ENCODE data around the gene CNTNAP5. TPM values are rescaled to one million over a fixed set of nuclear protein-coding genes. Genes with fewer than 3 reads are reported as not detected.
"Not testable (repeated sequence)": the region's sequence is repeated elsewhere in the genome, so short reads cannot be mapped to it uniquely, and the experiment has no call there.

The CNTNAP5 gene
- total RNA-seq, 2 experiments from 2014 or later, result not detected

GRCh38 chr2:124361966-124362365 lies 336.9 kb downstream of the CNTNAP5 start:
- intact Hi-C loops (cut with micrococcal nuclease); H3K36me3 Mint-ChIP-seq (ENCODE audit: low read depth); H3K27me3 Mint-ChIP-seq (ENCODE audit: low read depth); H3K27ac Mint-ChIP-seq; CTCF ChIA-PET; H3K4me1 Mint-ChIP-seq (ENCODE audit: low read depth); H3K4me3 Mint-ChIP-seq; H3K9me3 Mint-ChIP-seq; DNase-seq: not testable (repeated sequence)

GRCh38 chr2:124369181-124369580 lies 344.1 kb downstream of the CNTNAP5 start:
- H3K4me1 Mint-ChIP-seq (ENCODE audit: low read depth), result no peaks in the 10 kb centered on the region
- H3K9me3 Mint-ChIP-seq, result no peaks in the 10 kb centered on the region
- CTCF ChIA-PET, result no interaction called here
- H3K27ac Mint-ChIP-seq, result no peak overlapping the region
- no peaks in the 10 kb centered on the region for H3K36me3 Mint-ChIP-seq (ENCODE audit: low read depth)
- no peak overlapping the region for H3K4me3 Mint-ChIP-seq
- no peak for DNase-seq
- no peaks in the 10 kb centered on the region for H3K27me3 Mint-ChIP-seq (ENCODE audit: low read depth)
- intact Hi-C loops (cut with micrococcal nuclease), result no loop called here

GRCh38 chr2:124380221-124380749 lies 355.2 kb downstream of the CNTNAP5 start:
- no peak overlapping the region for H3K4me3 Mint-ChIP-seq
- H3K27me3 Mint-ChIP-seq (ENCODE audit: low read depth), result no peaks in the 10 kb centered on the region
- intact Hi-C loops (cut with micrococcal nuclease), result no loop called here
- CTCF ChIA-PET, result no interaction called here
- DNase-seq, result no peak
- no peaks in the 10 kb centered on the region for H3K36me3 Mint-ChIP-seq (ENCODE audit: low read depth)
- H3K4me1 Mint-ChIP-seq (ENCODE audit: low read depth), result no peaks in the 10 kb centered on the region
- H3K9me3 Mint-ChIP-seq, result peaks cover 2% of the 10 kb centered on the region
- H3K27ac Mint-ChIP-seq, result no peak overlapping the region

GRCh38 chr2:124382067-124382618 lies 357.1 kb downstream of the CNTNAP5 start:
- no peaks in the 10 kb centered on the region for H3K27me3 Mint-ChIP-seq (ENCODE audit: low read depth)
- CTCF ChIA-PET, result no interaction called here
- intact Hi-C loops (cut with micrococcal nuclease), result no loop called here
- DNase-seq, result no peak
- H3K4me3 Mint-ChIP-seq, result no peak overlapping the region
- peaks cover 2% of the 10 kb centered on the region for H3K9me3 Mint-ChIP-seq
- no peak overlapping the region for H3K27ac Mint-ChIP-seq
- no peaks in the 10 kb centered on the region for H3K4me1 Mint-ChIP-seq (ENCODE audit: low read depth)
- H3K36me3 Mint-ChIP-seq (ENCODE audit: low read depth), result no peaks in the 10 kb centered on the region

- DNase-seq, result no peak
- Mint-ChIP-seq H3K36me3 (ENCODE audit: low read depth) (no peaks in the 10 kb centered on the region), H3K4me1 (ENCODE audit: low read depth) (no peaks in the 10 kb centered on the region), H3K4me3 (no peak overlapping the region), H3K27ac (no peak overlapping the region), H3K9me3 (no peaks in the 10 kb centered on the region), H3K27me3 (ENCODE audit: low read depth) (no peaks in the 10 kb centered on the region)
- CTCF ChIA-PET, result no interaction called here
- intact Hi-C loops (cut with micrococcal nuclease), result no loop called here
These were observed 370.9 kb downstream of the CNTNAP5 start for GRCh38 chr2:124395961-124396360.

GRCh38 chr2:124402274-124402673 lies 377.2 kb downstream of the CNTNAP5 start:
- Mint-ChIP-seq H3K36me3 (ENCODE audit: low read depth) (no peaks in the 10 kb centered on the region), H3K9me3 (peaks cover 3% of the 10 kb centered on the region), H3K4me1 (ENCODE audit: low read depth) (no peaks in the 10 kb centered on the region), H3K27me3 (ENCODE audit: low read depth) (no peaks in the 10 kb centered on the region), H3K4me3 (no peak overlapping the region), H3K27ac (no peak overlapping the region)
- CTCF ChIA-PET, result no interaction called here
- no peak for DNase-seq
- intact Hi-C loops (cut with micrococcal nuclease), result no loop called here

- H3K9me3 Mint-ChIP-seq; H3K27me3 Mint-ChIP-seq (ENCODE audit: low read depth); DNase-seq; H3K4me3 Mint-ChIP-seq; intact Hi-C loops (cut with micrococcal nuclease); CTCF ChIA-PET; H3K4me1 Mint-ChIP-seq (ENCODE audit: low read depth); H3K27ac Mint-ChIP-seq; H3K36me3 Mint-ChIP-seq (ENCODE audit: low read depth): not testable (repeated sequence)
These were observed 382.9 kb downstream of the CNTNAP5 start for GRCh38 chr2:124407836-124408534.

GRCh38 chr2:124424074-124424473 lies 399.0 kb downstream of the CNTNAP5 start:
- Mint-ChIP-seq H3K27me3 (ENCODE audit: low read depth) (peaks cover 2% of the 10 kb centered on the region), H3K9me3 (peaks cover 6% of the 10 kb centered on the region), H3K4me1 (ENCODE audit: low read depth) (no peaks in the 10 kb centered on the region), H3K4me3 (no peak overlapping the region), H3K36me3 (ENCODE audit: low read depth) (no peaks in the 10 kb centered on the region), H3K27ac (no peak overlapping the region)
- CTCF ChIA-PET, result no interaction called here
- no peak for DNase-seq
- intact Hi-C loops (cut with micrococcal nuclease), result no loop called here

- no peak overlapping the region for H3K4me3 Mint-ChIP-seq
- H3K27ac Mint-ChIP-seq, result no peak overlapping the region
- intact Hi-C loops (cut with micrococcal nuclease), result no loop called here
- H3K9me3 Mint-ChIP-seq, result peaks cover 2% of the 10 kb centered on the region
- CTCF ChIA-PET, result interaction anchor here (0.6 kb wide), 1 partner anchor 375 kb away, joined by 3 read pairs; no protein-coding TSS in a partner anchor
- no peak for DNase-seq
- H3K27me3 Mint-ChIP-seq (ENCODE audit: low read depth), result peaks cover 2% of the 10 kb centered on the region
- H3K36me3 Mint-ChIP-seq (ENCODE audit: low read depth), result no peaks in the 10 kb centered on the region
- H3K4me1 Mint-ChIP-seq (ENCODE audit: low read depth), result no peaks in the 10 kb centered on the region
These were observed 401.0 kb downstream of the CNTNAP5 start for GRCh38 chr2:124426122-124426521.

- Mint-ChIP-seq H3K27ac (no peak overlapping the region), H3K9me3 (peaks cover 2% of the 10 kb centered on the region), H3K4me3 (no peak overlapping the region), H3K27me3 (ENCODE audit: low read depth) (peaks cover 2% of the 10 kb centered on the region), H3K36me3 (ENCODE audit: low read depth) (no peaks in the 10 kb centered on the region), H3K4me1 (ENCODE audit: low read depth) (no peaks in the 10 kb centered on the region)
- intact Hi-C loops (cut with micrococcal nuclease), result no loop called here
- no peak for DNase-seq
- CTCF ChIA-PET, result no interaction called here
These were observed 401.5 kb downstream of the CNTNAP5 start for GRCh38 chr2:124426625-124427024.

- H3K27me3 Mint-ChIP-seq (ENCODE audit: low read depth), result no peaks in the 10 kb centered on the region
- peak; percentile 5 for DNase-seq
- H3K36me3 Mint-ChIP-seq (ENCODE audit: low read depth), result no peaks in the 10 kb centered on the region
- CTCF ChIA-PET, result no interaction called here
- intact Hi-C loops (cut with micrococcal nuclease), result no loop called here
- no peaks in the 10 kb centered on the region for H3K4me1 Mint-ChIP-seq (ENCODE audit: low read depth)
- H3K9me3 Mint-ChIP-seq, result peaks cover 6% of the 10 kb centered on the region
- no peak overlapping the region for H3K4me3 Mint-ChIP-seq
- no peak overlapping the region for H3K27ac Mint-ChIP-seq
These were observed 412.7 kb downstream of the CNTNAP5 start for GRCh38 chr2:124437811-124438210.

GRCh38 chr2:124450481-124450880 lies 425.4 kb downstream of the CNTNAP5 start:
- H3K27me3 Mint-ChIP-seq (ENCODE audit: low read depth), result no peaks in the 10 kb centered on the region
- no peaks in the 10 kb centered on the region for H3K36me3 Mint-ChIP-seq (ENCODE audit: low read depth)
- CTCF ChIA-PET, result no interaction called here
- H3K4me3 Mint-ChIP-seq, result no peak overlapping the region
- H3K27ac Mint-ChIP-seq, result no peak overlapping the region
- intact Hi-C loops (cut with micrococcal nuclease), result no loop called here
- DNase-seq, result no peak
- H3K4me1 Mint-ChIP-seq (ENCODE audit: low read depth), result no peaks in the 10 kb centered on the region
- peaks cover 8% of the 10 kb centered on the region for H3K9me3 Mint-ChIP-seq

- H3K9me3 Mint-ChIP-seq, result no peaks in the 10 kb centered on the region
- no peaks in the 10 kb centered on the region for H3K4me1 Mint-ChIP-seq (ENCODE audit: low read depth)
These were observed 451.2 kb downstream of the CNTNAP5 start for GRCh38 chr2:124476291-124476690.

More at GRCh38 chr2:124476291-124476690, 451.2 kb downstream of the CNTNAP5 start:
- Mint-ChIP-seq H3K27me3 (ENCODE audit: low read depth) (no peaks in the 10 kb centered on the region), H3K4me3 (no peak overlapping the region), H3K36me3 (ENCODE audit: low read depth) (no peaks in the 10 kb centered on the region), H3K27ac (no peak overlapping the region)
- DNase-seq, result no peak
- CTCF ChIA-PET, result no interaction called here
- intact Hi-C loops (cut with micrococcal nuclease), result no loop called here
